ENCODE results near the gene RAI14.

RAI14 gene

GRCh38 chr5:34848230-34848629 lies 192.1 kb downstream of the RAI14 start:
- Mint-ChIP-seq H3K36me3 (ENCODE audit: low read depth) (no peaks in the 10 kb centered on the region), H3K27me3 (ENCODE audit: low read depth) (peaks cover 11% of the 10 kb centered on the region), H3K4me3 (no peak overlapping the region), H3K9me3 (no peaks in the 10 kb centered on the region), H3K27ac (no peak overlapping the region), H3K4me1 (ENCODE audit: low read depth) (no peaks in the 10 kb centered on the region)

DNA sequence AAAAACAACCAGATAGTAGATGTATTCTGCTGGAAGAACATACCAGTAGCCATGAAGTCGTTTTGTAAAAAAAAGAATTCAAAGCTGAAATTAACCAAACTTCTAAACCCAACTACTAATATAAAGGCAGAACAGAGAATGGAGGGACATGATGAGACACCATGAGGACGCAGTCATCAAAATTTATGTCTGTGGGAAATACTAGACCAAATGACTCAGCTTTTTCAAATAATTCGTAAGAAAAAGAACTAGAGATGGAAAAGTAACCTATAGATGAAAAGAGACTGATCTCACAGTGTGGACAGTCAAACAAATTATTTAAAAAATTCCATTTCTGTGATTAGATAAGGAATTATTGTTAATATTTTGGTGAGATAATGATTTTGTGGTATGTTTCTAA lies 193.1 kb downstream of the RAI14 start:
- Mint-ChIP-seq H3K4me1 (ENCODE audit: low read depth) (no peaks in the 10 kb centered on the region), H3K27me3 (ENCODE audit: low read depth) (peaks cover 6% of the 10 kb centered on the region), H3K27ac (no peak overlapping the region), H3K9me3 (no peaks in the 10 kb centered on the region), H3K4me3 (no peak overlapping the region), H3K36me3 (ENCODE audit: low read depth) (no peaks in the 10 kb centered on the region)

- H3K4me1 Mint-ChIP-seq (ENCODE audit: low read depth), result no peaks in the 10 kb centered on the region
- no peaks in the 10 kb centered on the region for H3K36me3 Mint-ChIP-seq (ENCODE audit: low read depth)
- no peak overlapping the region for H3K27ac Mint-ChIP-seq
- H3K9me3 Mint-ChIP-seq, result no peaks in the 10 kb centered on the region
- no peak overlapping the region for H3K4me3 Mint-ChIP-seq
- H3K27me3 Mint-ChIP-seq (ENCODE audit: low read depth), result peaks cover 13% of the 10 kb centered on the region
Measured at GRCh38 chr5:34854459-34855174, 198.5 kb downstream of the RAI14 start.

DNA sequence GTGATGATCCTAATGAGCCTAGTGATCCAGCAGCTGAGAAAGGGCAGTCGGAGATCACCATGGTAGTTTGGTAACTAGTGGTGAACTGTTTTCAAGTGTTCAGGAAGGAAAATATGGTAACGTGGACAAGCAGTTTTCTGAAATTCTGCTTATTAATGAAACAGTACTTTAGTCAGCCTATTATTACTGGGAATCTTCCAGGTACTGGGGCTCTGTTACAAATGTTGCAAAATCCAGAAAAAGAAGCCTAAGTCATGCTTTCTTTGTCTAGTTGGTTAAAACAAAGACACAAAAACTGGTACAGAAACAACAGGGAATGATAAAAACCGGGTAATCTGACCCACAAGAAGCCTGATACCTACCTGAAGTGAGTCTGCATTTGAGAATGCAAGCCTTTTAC lies 201.0 kb downstream of the RAI14 start:
- H3K36me3 Mint-ChIP-seq (ENCODE audit: low read depth), result no peaks in the 10 kb centered on the region
- H3K9me3 Mint-ChIP-seq, result no peaks in the 10 kb centered on the region
- H3K4me3 Mint-ChIP-seq, result no peak overlapping the region
- peaks cover 13% of the 10 kb centered on the region for H3K27me3 Mint-ChIP-seq (ENCODE audit: low read depth)
- no peaks in the 10 kb centered on the region for H3K4me1 Mint-ChIP-seq (ENCODE audit: low read depth)
- H3K27ac Mint-ChIP-seq, result no peak overlapping the region

DNA sequence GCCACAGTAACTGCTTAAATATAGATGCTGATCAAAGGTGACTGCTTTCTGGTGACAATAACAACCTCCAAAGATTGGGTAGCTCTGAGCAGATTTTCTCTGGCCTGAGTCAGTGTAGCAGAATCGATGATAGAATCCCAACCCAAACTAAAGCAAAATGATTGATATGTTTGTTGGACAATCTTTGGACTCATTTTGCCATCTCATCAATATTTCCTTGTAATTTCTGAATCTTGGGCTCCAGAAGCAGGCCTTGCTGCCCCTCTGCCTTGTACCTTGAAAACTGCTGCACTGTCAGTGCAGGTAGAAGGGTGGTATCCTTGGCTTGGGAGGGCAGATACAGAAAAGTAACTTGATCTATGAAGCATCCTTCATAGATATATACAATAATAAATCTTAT lies 201.8 kb downstream of the RAI14 start:
- Mint-ChIP-seq H3K9me3 (no peaks in the 10 kb centered on the region), H3K36me3 (ENCODE audit: low read depth) (no peaks in the 10 kb centered on the region), H3K4me1 (ENCODE audit: low read depth) (no peaks in the 10 kb centered on the region), H3K27me3 (ENCODE audit: low read depth) (peaks cover 13% of the 10 kb centered on the region), H3K27ac (no peak overlapping the region), H3K4me3 (no peak overlapping the region)

GRCh38 chr5:34858790-34859189 lies 202.7 kb downstream of the RAI14 start:
- Mint-ChIP-seq H3K27me3 (ENCODE audit: low read depth) (peaks cover 13% of the 10 kb centered on the region), H3K36me3 (ENCODE audit: low read depth) (no peaks in the 10 kb centered on the region)

GRCh38 chr5:34859253-34859652 lies 203.1 kb downstream of the RAI14 start:
- no peaks in the 10 kb centered on the region for H3K9me3 Mint-ChIP-seq
- no peak overlapping the region for H3K4me3 Mint-ChIP-seq
- H3K27me3 Mint-ChIP-seq (ENCODE audit: low read depth), result peaks cover 13% of the 10 kb centered on the region
- H3K4me1 Mint-ChIP-seq (ENCODE audit: low read depth), result no peaks in the 10 kb centered on the region
- H3K27ac Mint-ChIP-seq, result no peak overlapping the region
- no peaks in the 10 kb centered on the region for H3K36me3 Mint-ChIP-seq (ENCODE audit: low read depth)

More at GRCh38 chr5:34858790-34859189, 202.7 kb downstream of the RAI14 start:
- H3K9me3 Mint-ChIP-seq, result no peaks in the 10 kb centered on the region
- H3K27ac Mint-ChIP-seq, result no peak overlapping the region
- no peaks in the 10 kb centered on the region for H3K4me1 Mint-ChIP-seq (ENCODE audit: low read depth)
- H3K4me3 Mint-ChIP-seq, result no peak overlapping the region

DNA sequence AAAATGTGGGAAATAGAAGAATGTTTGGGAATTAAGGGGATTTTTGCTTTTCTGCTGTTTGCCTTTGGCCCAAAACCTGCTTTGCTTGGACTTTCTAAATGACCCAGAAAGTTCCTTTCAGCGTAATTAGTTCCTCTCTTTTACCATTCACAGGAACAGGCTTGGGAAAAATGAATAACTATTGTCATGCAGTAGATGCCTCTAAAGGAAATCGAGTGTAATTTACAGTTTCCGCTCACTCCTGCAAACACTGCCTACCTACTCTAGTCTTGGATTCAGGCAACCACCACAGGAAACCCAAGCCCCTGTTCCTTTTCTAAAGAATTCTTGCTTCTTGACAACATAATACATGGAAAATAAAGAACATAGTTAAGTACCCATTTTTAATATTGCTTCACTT lies 207.8 kb downstream of the RAI14 start:
- Mint-ChIP-seq H3K4me1 (ENCODE audit: low read depth) (no peaks in the 10 kb centered on the region), H3K4me3 (no peak overlapping the region), H3K27ac (no peak overlapping the region), H3K36me3 (ENCODE audit: low read depth) (no peaks in the 10 kb centered on the region), H3K9me3 (no peaks in the 10 kb centered on the region), H3K27me3 (ENCODE audit: low read depth) (no peaks in the 10 kb centered on the region)

GRCh38 chr5:34865091-34865490 lies 209.0 kb downstream of the RAI14 start:
- Mint-ChIP-seq H3K27me3 (ENCODE audit: low read depth) (peaks cover 3% of the 10 kb centered on the region), H3K4me3 (no peak overlapping the region), H3K27ac (no peak overlapping the region), H3K36me3 (ENCODE audit: low read depth) (no peaks in the 10 kb centered on the region), H3K4me1 (ENCODE audit: low read depth) (no peaks in the 10 kb centered on the region), H3K9me3 (no peaks in the 10 kb centered on the region)

DNA sequence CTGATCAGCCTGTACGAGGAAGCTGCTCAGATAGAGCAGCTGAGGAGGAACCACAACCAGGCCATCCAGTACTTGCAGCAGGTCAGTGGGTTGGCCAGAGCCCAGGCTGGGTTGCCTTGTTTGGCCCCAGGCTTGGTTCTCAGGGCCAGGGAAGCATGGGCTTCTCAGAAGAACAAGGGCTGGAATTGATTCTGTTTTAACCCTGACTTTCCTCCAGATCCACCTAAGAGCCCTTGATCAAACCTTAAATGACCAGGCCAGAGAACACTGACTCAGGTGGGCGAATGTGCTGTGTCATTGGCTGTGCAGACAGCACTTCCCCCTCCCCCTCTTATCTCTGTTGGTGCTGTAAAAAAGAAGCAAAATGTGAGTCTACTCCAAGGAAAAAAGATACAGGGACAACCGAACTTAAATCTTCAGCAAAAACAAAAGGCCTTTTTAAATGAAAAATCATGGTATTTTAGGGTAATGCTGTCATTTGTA lies 210.9 kb downstream of the RAI14 start:
- no peaks in the 10 kb centered on the region for H3K4me1 Mint-ChIP-seq (ENCODE audit: low read depth)

DNA sequence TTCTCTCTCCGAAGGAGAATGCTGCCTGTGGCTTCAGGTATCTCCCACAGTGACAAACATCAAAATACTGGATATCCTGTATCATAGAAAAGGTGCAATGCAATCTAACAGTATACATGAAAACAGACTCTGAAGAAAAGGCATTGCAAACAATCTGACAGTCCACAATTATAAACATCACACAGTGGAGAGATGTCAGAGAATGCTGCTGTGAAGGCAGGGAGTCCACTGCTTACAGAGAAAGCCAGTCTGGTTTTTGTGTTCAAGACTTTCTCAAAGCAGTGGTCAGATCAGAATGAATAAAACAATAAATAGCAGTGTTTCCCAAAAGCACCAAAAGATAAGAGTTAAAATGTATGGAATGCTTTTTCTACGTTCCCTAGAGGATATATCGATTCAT lies 211.5 kb downstream of the RAI14 start:
- no peak overlapping the region for H3K4me3 Mint-ChIP-seq
- no peak overlapping the region for H3K27ac Mint-ChIP-seq
- peaks cover 3% of the 10 kb centered on the region for H3K27me3 Mint-ChIP-seq (ENCODE audit: low read depth)
- H3K4me1 Mint-ChIP-seq (ENCODE audit: low read depth), result no peaks in the 10 kb centered on the region
- H3K36me3 Mint-ChIP-seq (ENCODE audit: low read depth), result no peaks in the 10 kb centered on the region
- H3K9me3 Mint-ChIP-seq, result no peaks in the 10 kb centered on the region

More for the DNA sequence above, 210.9 kb downstream of the RAI14 start:
- Mint-ChIP-seq H3K27ac (no peak overlapping the region), H3K27me3 (ENCODE audit: low read depth) (peaks cover 3% of the 10 kb centered on the region), H3K4me3 (no peak overlapping the region), H3K9me3 (no peaks in the 10 kb centered on the region), H3K36me3 (ENCODE audit: low read depth) (no peaks in the 10 kb centered on the region)

DNA sequence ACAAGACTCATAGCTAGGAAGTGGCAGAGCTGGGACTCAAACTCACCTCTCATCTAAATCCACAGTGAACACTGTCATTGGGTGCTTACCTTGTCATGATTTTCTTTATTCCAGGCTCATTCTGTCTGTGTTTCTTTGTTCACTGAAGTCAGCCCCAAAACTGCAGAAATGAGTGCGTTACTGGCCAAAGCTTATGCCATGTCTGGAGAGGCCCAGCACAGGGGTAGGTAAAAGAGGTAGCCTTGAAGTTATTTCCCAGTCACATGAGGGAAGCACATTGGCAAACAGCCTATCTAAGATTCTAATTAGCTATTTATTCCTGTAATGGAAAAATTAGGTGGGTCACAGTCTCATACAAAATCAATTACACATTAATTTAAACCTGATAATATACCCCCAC lies 212.7 kb downstream of the RAI14 start:
- Mint-ChIP-seq H3K27me3 (ENCODE audit: low read depth) (peaks cover 8% of the 10 kb centered on the region), H3K4me3 (no peak overlapping the region), H3K36me3 (ENCODE audit: low read depth) (no peaks in the 10 kb centered on the region), H3K27ac (no peak overlapping the region), H3K4me1 (ENCODE audit: low read depth) (no peaks in the 10 kb centered on the region), H3K9me3 (no peaks in the 10 kb centered on the region)

- Mint-ChIP-seq H3K27ac (no peak overlapping the region), H3K4me1 (ENCODE audit: low read depth) (no peaks in the 10 kb centered on the region), H3K27me3 (ENCODE audit: low read depth) (peaks cover 8% of the 10 kb centered on the region), H3K4me3 (no peak overlapping the region), H3K36me3 (ENCODE audit: low read depth) (no peaks in the 10 kb centered on the region), H3K9me3 (no peaks in the 10 kb centered on the region)
Measured at GRCh38 chr5:34869256-34869655, 213.1 kb downstream of the RAI14 start.

DNA sequence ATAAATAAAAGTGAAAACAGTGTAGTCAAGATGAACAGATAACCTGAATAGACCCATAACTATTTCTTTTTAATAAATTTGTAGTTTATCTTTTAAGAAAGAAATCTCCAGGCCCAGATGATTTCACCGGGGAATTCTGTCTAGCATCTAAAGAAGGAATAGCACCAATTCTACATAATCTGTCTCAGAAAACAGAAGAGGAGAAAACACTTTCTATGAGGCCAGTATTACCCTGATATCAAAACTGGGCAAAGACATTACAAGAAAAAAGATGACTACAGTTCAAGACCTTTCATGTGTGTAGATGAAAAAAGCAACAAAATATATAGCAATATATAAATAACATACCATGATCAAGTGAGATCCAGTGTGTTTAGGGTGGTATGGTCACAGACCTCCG lies 214.3 kb downstream of the RAI14 start:
- H3K27ac Mint-ChIP-seq, result no peak overlapping the region
- H3K4me3 Mint-ChIP-seq, result no peak overlapping the region
- peaks cover 8% of the 10 kb centered on the region for H3K27me3 Mint-ChIP-seq (ENCODE audit: low read depth)
- no peaks in the 10 kb centered on the region for H3K36me3 Mint-ChIP-seq (ENCODE audit: low read depth)
- no peaks in the 10 kb centered on the region for H3K4me1 Mint-ChIP-seq (ENCODE audit: low read depth)
- no peaks in the 10 kb centered on the region for H3K9me3 Mint-ChIP-seq

- Mint-ChIP-seq H3K4me1 (ENCODE audit: low read depth) (no peaks in the 10 kb centered on the region), H3K9me3 (peaks cover 7% of the 10 kb centered on the region), H3K36me3 (ENCODE audit: low read depth) (no peaks in the 10 kb centered on the region), H3K27me3 (ENCODE audit: low read depth) (peaks cover 9% of the 10 kb centered on the region), H3K4me3 (no peak overlapping the region), H3K27ac (no peak overlapping the region)
Measured at GRCh38 chr5:34876275-34876674, 220.1 kb downstream of the RAI14 start.

- Mint-ChIP-seq H3K4me1 (ENCODE audit: low read depth) (no peaks in the 10 kb centered on the region), H3K36me3 (ENCODE audit: low read depth) (no peaks in the 10 kb centered on the region), H3K4me3 (no peak overlapping the region), H3K27ac (no peak overlapping the region), H3K27me3 (ENCODE audit: low read depth) (peaks cover 14% of the 10 kb centered on the region), H3K9me3 (peaks cover 3% of the 10 kb centered on the region)
Measured at GRCh38 chr5:34881246-34881645, 225.1 kb downstream of the RAI14 start.
